Measurements from ENCODE around the gene MMRN1. TPM values are rescaled to one million over a fixed set of nuclear protein-coding genes. Genes with fewer than 3 reads are reported as not detected.

MMRN1 gene
- total RNA-seq, 4 donors from 2014 or later: 3.0 to 27.9 (median 8.0) TPM

- H3K4me3 ChIP-seq: no peak overlapping the region
- DNase-seq: no peak
- 23 to 27% methylated on average over 3 of the region's 3 CpGs for WGBS, 2 donors (ENCODE audit: low coverage in 1 of 2)
- H3K27ac ChIP-seq: no peak overlapping the region
- H3K4me1 ChIP-seq: no peaks in the 10 kb centered on the region
- no peak for TF ChIP-seq POLR2A (IDR thresholded peaks at IDR 0.05)
- TF ChIP-seq POLR2AphosphoS5 (IDR thresholded peaks at IDR 0.05): no peak
- TF ChIP-seq CTCF (IDR thresholded peaks at IDR 0.05): no peak
- TF ChIP-seq EP300 (IDR thresholded peaks at IDR 0.05; ENCODE audit: low read depth): no peak
- no peaks in the 10 kb centered on the region for H3K27me3 ChIP-seq
- no peaks in the 10 kb centered on the region for H3K36me3 ChIP-seq
- intact Hi-C loops (cut with DNase I; ENCODE audit: low total_unique reads): no loop called here
- in situ Hi-C loops (cut with MboI; ENCODE audit: low pct_ligation_motif_present in 1 of 4, low pct_unique_long_range_greater_than_20kb in 1 of 4, low sequenced_read_pairs in 3 of 4): loop anchor here (25.0 kb wide), 3 partner anchors 479 to 754 kb away; no protein-coding TSS in a partner anchor
- no peaks in the 10 kb centered on the region for H3K9me3 ChIP-seq
Measured at GRCh38 chr4:89915937-89916336, 21.3 kb downstream of the MMRN1 start.

DNA sequence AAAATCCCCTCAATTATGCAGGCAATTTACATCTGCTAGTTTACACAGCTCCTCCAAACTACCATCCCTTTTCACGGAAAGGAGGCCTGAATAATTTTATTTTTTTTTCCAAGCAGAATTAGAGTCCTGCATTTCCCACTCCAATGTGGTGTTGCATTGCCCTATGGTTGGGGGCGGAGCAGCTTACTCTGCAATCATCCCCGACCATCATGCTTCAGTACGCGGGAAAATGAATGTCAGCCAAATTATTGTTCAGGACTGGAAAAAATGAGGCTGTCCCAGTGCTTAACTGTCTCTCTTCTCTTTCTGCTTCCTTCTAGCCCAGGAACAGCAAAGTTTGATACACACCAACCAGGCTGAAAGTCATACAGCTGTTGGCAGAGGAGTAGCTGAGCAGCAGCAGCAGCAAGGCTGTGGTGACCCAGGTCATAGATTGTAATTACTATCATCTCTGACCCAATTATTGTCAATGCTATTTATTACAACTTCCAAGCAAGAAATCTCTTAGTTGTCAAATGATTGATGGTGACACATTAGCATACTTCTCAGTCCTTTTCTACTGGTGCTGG is 28.3 kb downstream of the MMRN1 start:
- intact Hi-C loops (cut with DNase I; ENCODE audit: low total_unique reads) (no loop called here), in situ Hi-C loops (cut with MboI; ENCODE audit: low pct_ligation_motif_present in 1 of 4, low pct_unique_long_range_greater_than_20kb in 1 of 4, low sequenced_read_pairs in 3 of 4) (loop anchor here (25.0 kb wide), 3 partner anchors 486 to 761 kb away; no protein-coding TSS in a partner anchor)
- H3K27ac ChIP-seq: no peak overlapping the region
- H3K4me1 ChIP-seq: no peaks in the 10 kb centered on the region
- 70 to 84% methylated on average over 5 of the region's 5 CpGs for WGBS, 2 donors (ENCODE audit: low coverage in 1 of 2)
- no peak overlapping the region for H3K4me3 ChIP-seq
- TF ChIP-seq EP300 (IDR thresholded peaks at IDR 0.05; ENCODE audit: low read depth): no peak
- TF ChIP-seq POLR2A (IDR thresholded peaks at IDR 0.05): no peak
- no peak for TF ChIP-seq POLR2AphosphoS5 (IDR thresholded peaks at IDR 0.05)
- H3K27me3 ChIP-seq: no peaks in the 10 kb centered on the region
- no peaks in the 10 kb centered on the region for H3K9me3 ChIP-seq
- H3K36me3 ChIP-seq: no peaks in the 10 kb centered on the region
- no peak for DNase-seq

GRCh38 chr4:89928838-89929237 is 34.2 kb downstream of the MMRN1 start:
- in situ Hi-C loops (cut with MboI; ENCODE audit: low pct_ligation_motif_present in 1 of 4, low pct_unique_long_range_greater_than_20kb in 1 of 4, low sequenced_read_pairs in 3 of 4): no loop called here
- intact Hi-C loops (cut with DNase I; ENCODE audit: low total_unique reads): no loop called here
- no peak for DNase-seq
- 58 to 67% methylated on average over 4 of the region's 4 CpGs for WGBS, 2 donors (ENCODE audit: low coverage in 1 of 2)
- Histone ChIP-seq H3K36me3 (no peaks in the 10 kb centered on the region), H3K4me1 (no peaks in the 10 kb centered on the region), H3K9me3 (no peaks in the 10 kb centered on the region), H3K27me3 (no peaks in the 10 kb centered on the region), H3K4me3 (no peak overlapping the region), H3K27ac (no peak overlapping the region)
- TF ChIP-seq EP300 (IDR thresholded peaks at IDR 0.05; ENCODE audit: low read depth) (no peak), POLR2A (IDR thresholded peaks at IDR 0.05) (no peak), CTCF (IDR thresholded peaks at IDR 0.05) (no peak), POLR2AphosphoS5 (IDR thresholded peaks at IDR 0.05) (no peak)

GRCh38 chr4:89929425-89930159 is 34.9 kb downstream of the MMRN1 start:
- DNase-seq: no peak
- H3K36me3 ChIP-seq: no peaks in the 10 kb centered on the region
- H3K27ac ChIP-seq: no peak overlapping the region
- no peak for TF ChIP-seq EP300 (IDR thresholded peaks at IDR 0.05; ENCODE audit: low read depth)
- no peak for TF ChIP-seq CTCF (IDR thresholded peaks at IDR 0.05)
- TF ChIP-seq POLR2AphosphoS5 (IDR thresholded peaks at IDR 0.05): no peak
- TF ChIP-seq POLR2A (IDR thresholded peaks at IDR 0.05): no peak
- no peaks in the 10 kb centered on the region for H3K9me3 ChIP-seq
- intact Hi-C loops (cut with DNase I; ENCODE audit: low total_unique reads): no loop called here
- H3K4me1 ChIP-seq: no peaks in the 10 kb centered on the region
- no peak overlapping the region for H3K4me3 ChIP-seq
- H3K27me3 ChIP-seq: no peaks in the 10 kb centered on the region
- in situ Hi-C loops (cut with MboI; ENCODE audit: low pct_ligation_motif_present in 1 of 4, low pct_unique_long_range_greater_than_20kb in 1 of 4, low sequenced_read_pairs in 3 of 4): no loop called here
- WGBS, 2 donors (ENCODE audit: low coverage in 1 of 2): 81 to 83% methylated on average over 4 of the region's 4 CpGs

Data from transverse colon (tissue), 4 donors.